BJ (cell line): ENCODE results near the gene CYGB. TPM values are rescaled to one million over a fixed set of nuclear protein-coding genes. Genes with fewer than 3 reads are reported as not detected.
A peak's percentile ranks its signal among the peaks of the same experiment; 100 is the strongest.
"Not testable (repeated sequence)": the region's sequence is repeated elsewhere in the genome, so short reads cannot be mapped to it uniquely, and the experiment has no call there.

Experiments
- CTCF ChIA-PET: fragments of 350-600 bp; formaldehyde crosslinking; extraction: SDS; loops from one replicate; lab custom pipeline; 2021; ENCODE audit warnings: antibody characterized with exemption, inconsistent platforms; lab: Yijun Ruan, JAX
- POLR2A ChIA-PET: fragments of 300-600 bp; sonication (Branson Sonifier 250); formaldehyde crosslinking; extraction: SDS; loops from one replicate; lab custom pipeline; 2021; ENCODE audit warnings: antibody characterized with exemption; lab: Charles Lee
- DNase-seq: peaks from one replicate; pipeline ENCODE4 v3.0.0-alpha.2; 2011; ENCODE audit warnings: low read depth
- H3K27me3 ChIP-seq: 2 replicates; pipeline ENCODE4 v1.6.0; 2011; ENCODE audit warnings: low read length; ENCODE audit not compliant: control insufficient read depth, insufficient read depth
- H3K36me3 ChIP-seq: 2 replicates; pipeline ENCODE4 v1.5.1; 2011; ENCODE audit warnings: low read length; ENCODE audit not compliant: control insufficient read depth, insufficient read depth
- H3K4me3 ChIP-seq: 2 replicates; pipeline ENCODE4 v1.5.1; 2011; ENCODE audit warnings: low read depth, mild to moderate bottlenecking, control low read depth, low read length
- CTCF ChIP-seq: IDR thresholded peaks from 2 replicates; pipeline ENCODE4 v1.5.1; 2011; ENCODE audit warnings: low read depth, mild to moderate bottlenecking, control low read depth, inconsistent platforms, low read length, moderate library complexity; ENCODE audit not compliant: insufficient read depth
- polyA plus RNA-seq: library from polyadenylated mRNA; depleted of rRNA; stranded (reverse); fragments of >200 nt; gene quantifications from 2 replicates; pipeline ENCODE4 v1.2.3, GENCODE V29; 2011

Gene CYGB
- polyA plus RNA-seq, 1 experiment, result 1.4 TPM

DNA sequence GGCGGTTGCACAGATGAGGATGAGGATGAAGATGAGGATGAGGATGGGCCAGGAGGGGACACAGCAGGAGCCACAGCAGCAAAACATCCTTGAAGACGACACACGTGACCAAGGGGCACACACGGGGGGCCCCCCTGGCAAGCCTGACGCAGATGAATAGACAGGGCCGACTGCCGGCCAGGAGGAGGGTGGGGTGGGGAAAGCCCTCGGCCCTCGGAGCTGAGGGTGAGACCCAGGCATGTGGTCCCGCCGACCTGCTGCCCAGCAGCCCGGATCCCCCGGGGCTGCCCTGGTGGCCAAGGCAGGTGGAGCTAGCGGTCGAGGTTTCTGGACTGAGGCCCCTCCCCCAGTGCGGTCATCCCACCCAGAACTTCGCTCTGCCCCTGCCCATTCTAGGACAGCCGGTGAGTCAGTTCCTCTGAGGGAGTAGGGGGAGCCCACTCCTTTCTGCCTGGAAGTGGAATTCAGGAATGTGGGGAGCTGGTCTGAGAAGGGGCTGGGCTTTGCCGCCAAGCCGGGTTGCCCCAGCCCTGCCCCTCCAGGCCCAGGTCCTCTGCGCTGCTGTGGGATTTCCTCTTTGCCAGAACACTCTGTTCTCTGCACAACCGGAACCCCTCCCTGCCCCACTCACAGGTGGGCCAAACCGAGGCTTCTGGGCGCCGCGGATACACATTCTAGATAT, 9.9 kb downstream of the CYGB start:
- Histone ChIP-seq H3K36me3 (no peaks in the 10 kb centered on the region), H3K27me3 (no peaks in the 10 kb centered on the region), H3K4me3 (no peak overlapping the region)
- CTCF ChIA-PET, result interaction anchor here (0.6 to 4.2 kb wide), 14 partner anchors 8 to 154 kb away, joined by 3 to 24 read pairs (median 4); partner anchors contain the start of genes CYGB, PRCD and ST6GALNAC2
- no peak for DNase-seq
- TF ChIP-seq CTCF, result 0 out of 2 replicates have a peak, but pooled peaks have one; percentile 21
- POLR2A ChIA-PET, result no interaction called here

GRCh38 chr17:76527016-76527415, 10.5 kb downstream of the CYGB start:
- H3K36me3 ChIP-seq, DNase-seq, POLR2A ChIA-PET, H3K4me3 ChIP-seq, H3K27me3 ChIP-seq: not testable (repeated sequence)
- CTCF ChIA-PET, result interaction anchor here (1.0 to 4.2 kb wide), 6 partner anchors 10 to 97 kb away, joined by 3 to 24 read pairs (median 5); partner anchors contain the start of genes CYGB and PRCD

- H3K27me3 ChIP-seq, H3K4me3 ChIP-seq, POLR2A ChIA-PET, DNase-seq, H3K36me3 ChIP-seq: not testable (repeated sequence)
- CTCF ChIA-PET, result interaction anchor here (0.6 to 6.2 kb wide), 7 partner anchors 16 to 213 kb away, joined by 3 to 64 read pairs (median 14); partner anchors contain the start of gene MFSD11
Observed at GRCh38 chr17:76525513-76525833, 12.0 kb downstream of the CYGB start.

DNA sequence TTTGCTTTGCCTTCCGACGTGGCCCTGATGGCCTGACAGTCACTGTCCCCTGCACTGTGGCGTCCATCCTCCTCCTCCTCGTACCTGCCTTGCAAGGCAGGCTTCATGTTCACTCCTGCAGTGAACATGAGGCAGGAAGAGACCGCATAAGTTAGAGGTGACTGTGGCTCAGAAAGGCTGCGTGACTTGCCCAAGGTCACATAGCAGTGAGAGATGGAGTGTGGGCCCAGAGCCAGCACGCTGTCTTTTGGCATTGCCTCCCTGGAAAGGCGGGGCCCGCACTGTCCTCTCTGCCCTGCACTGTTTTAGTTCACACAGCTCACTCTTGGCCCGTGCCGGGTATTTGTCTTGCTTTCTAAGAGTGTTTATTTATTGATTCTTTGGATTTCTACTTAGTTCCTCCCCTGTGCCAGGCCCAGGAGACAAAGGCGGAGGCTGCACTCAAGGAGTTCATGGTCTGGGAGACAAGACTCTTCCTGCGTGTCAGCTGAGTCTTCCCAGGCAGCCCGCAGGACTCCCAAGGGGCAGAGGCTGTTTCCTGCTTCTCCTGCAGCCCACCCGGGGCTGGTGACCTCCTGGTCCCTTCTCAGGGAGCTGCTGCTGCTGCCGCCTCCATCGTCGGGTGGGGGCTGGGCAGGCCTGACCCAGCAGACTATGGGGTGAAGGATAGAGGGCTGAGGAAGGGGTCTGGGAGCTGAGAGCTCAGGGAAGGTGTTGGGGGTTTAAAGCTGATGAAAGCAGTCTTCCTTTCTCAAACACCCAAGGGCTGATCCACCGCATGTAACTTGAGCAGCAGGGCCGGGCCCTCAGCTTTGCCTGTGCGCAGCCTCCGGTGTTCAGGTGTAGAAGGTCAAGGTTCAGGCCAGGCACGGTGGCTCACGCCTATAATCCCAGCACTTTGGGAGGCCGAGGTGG, 12.7 kb downstream of the CYGB start:
- no peaks in the 10 kb centered on the region for H3K36me3 ChIP-seq
- ChIA-PET CTCF (interaction anchor here (0.6 to 6.2 kb wide), 9 partner anchors 16 to 213 kb away, joined by 3 to 64 read pairs (median 14); partner anchors contain the start of genes MFSD11 and PRCD), POLR2A (no interaction called here)
- H3K4me3 ChIP-seq, result no peak overlapping the region
- DNase-seq, result no peak
- H3K27me3 ChIP-seq, result no peaks in the 10 kb centered on the region
- no peak for TF ChIP-seq CTCF

GRCh38 chr17:76523084-76524037, 14.1 kb downstream of the CYGB start:
- Histone ChIP-seq H3K27me3 (no peaks in the 10 kb centered on the region), H3K36me3 (no peaks in the 10 kb centered on the region), H3K4me3 (no peak overlapping the region)
- DNase-seq, result no peak
- peak; percentile 100 for TF ChIP-seq CTCF
- POLR2A ChIA-PET, result no interaction called here
- CTCF ChIA-PET, result interaction anchor here (0.6 to 6.2 kb wide), 42 partner anchors 9 to 506 kb away, joined by 3 to 103 read pairs (median 4); partner anchors contain the start of genes CYGB, PRCD and ST6GALNAC2

GRCh38 chr17:76521683-76522082, 15.8 kb downstream of the CYGB start:
- CTCF ChIA-PET, result interaction anchor here (0.8 to 6.2 kb wide), 10 partner anchors 7 to 160 kb away, joined by 3 to 103 read pairs (median 30); partner anchors contain the start of genes CYGB and PRCD

More at GRCh38 chr17:76521683-76522082, 15.8 kb downstream of the CYGB start:
- DNase-seq, H3K27me3 ChIP-seq, H3K36me3 ChIP-seq, POLR2A ChIA-PET, H3K4me3 ChIP-seq: not testable (repeated sequence)
